Measurements from ENCODE around the gene AVPR2. TPM values are rescaled to one million over a fixed set of nuclear protein-coding genes. Genes with fewer than 3 reads are reported as not detected.

Gene AVPR2
- total and polyA plus RNA-seq, 9 of the 15 experiments (the other 6 are each of a cell fraction or from before 2014, with no cell fraction given) = not detected

DNA sequence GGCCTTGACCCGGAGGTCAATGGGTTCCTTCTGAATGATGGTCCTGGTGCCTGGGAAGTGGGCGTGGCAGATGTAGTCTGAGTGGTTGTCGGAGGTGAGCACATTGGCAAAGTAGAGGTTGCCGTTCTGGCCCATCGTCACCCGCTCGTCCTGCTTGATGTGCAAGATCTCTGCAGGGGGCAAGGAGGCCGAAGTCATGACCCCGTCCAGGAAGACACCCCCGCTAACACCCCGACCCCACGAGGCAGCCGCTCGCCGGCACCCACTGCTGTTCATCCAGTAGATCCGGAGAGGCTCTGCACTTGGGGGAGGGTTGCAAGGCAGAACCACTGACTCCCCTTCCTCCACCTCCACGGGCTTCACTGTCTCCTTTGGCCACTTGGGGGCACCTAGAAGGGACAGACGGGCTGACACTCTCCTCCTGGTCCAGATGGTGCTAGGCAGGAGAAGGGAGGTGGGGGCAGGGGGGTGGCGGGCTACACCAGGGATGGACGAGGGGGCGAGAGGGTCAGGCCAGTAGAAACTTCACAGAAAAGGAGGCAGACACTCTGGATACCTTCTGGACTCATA is 33.6 kb upstream of the AVPR2 start:
- DNase-seq (ENCODE audit: extremely low read depth in 1 of 4, low spot score in 3 of 4) (peak in 3 of 4 experiments; percentile 43 to 51 (median 49)), FAIRE-seq (no peak), ATAC-seq (peak; percentile 74)
- no TSS peak for BruUV-seq (replicated peaks)
- no peak overlapping the region for H3K27ac ChIP-seq (ENCODE audit: extremely low read depth, low read depth, low read length)
- no peaks in the 10 kb centered on the region for H3K79me2 ChIP-seq (ENCODE audit: control insufficient read depth, insufficient read depth, low read length)
- no peak overlapping the region for H3K4me2 ChIP-seq (ENCODE audit: insufficient read depth, low read length)
- no peak overlapping the region for H2AFZ ChIP-seq (ENCODE audit: low read depth, low read length)
- TF ChIP-seq, protein P1, sequence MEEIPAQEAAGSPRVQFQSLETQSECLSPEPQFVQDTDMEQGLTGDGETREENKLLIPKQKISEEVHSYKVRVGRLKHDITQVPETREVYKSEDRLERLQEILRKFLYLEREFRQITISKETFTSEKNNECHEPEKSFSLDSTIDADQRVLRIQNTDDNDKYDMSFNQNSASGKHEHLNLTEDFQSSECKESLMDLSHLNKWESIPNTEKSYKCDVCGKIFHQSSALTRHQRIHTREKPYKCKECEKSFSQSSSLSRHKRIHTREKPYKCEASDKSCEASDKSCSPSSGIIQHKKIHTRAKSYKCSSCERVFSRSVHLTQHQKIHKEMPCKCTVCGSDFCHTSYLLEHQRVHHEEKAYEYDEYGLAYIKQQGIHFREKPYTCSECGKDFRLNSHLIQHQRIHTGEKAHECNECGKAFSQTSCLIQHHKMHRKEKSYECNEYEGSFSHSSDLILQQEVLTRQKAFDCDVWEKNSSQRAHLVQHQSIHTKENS (CRISPR knock-in tag; IDR thresholded peaks at IDR 0.05) = no peak
- TF ChIP-seq CCNT2 (IDR thresholded peaks at IDR 0.05; ENCODE audit: borderline replicate concordance, extremely low read depth, insufficient read length, low read depth, low read length) (no peak), RAD21 (CRISPR knock-in tag; conservative IDR thresholded peaks at IDR 0.05 in 1 of 2, IDR thresholded peaks at IDR 0.05 in 1 of 2) (0 out of 4 replicates have a peak, but pooled peaks of 1 of the 2 experiments have one; percentile 4), PCBP1 (IDR thresholded peaks at IDR 0.05; ENCODE audit: low read depth, low read length, poor library complexity, severe bottlenecking) (no peak), BCOR (IDR thresholded peaks at IDR 0.05) (no peak), CREBBP (IDR thresholded peaks at IDR 0.05; ENCODE audit: low read depth, low read length) (no peak), ESRRB (CRISPR knock-in tag; IDR thresholded peaks at IDR 0.05; ENCODE audit: borderline replicate concordance) (no peak)
- TF ChIP-seq, protein P2, sequence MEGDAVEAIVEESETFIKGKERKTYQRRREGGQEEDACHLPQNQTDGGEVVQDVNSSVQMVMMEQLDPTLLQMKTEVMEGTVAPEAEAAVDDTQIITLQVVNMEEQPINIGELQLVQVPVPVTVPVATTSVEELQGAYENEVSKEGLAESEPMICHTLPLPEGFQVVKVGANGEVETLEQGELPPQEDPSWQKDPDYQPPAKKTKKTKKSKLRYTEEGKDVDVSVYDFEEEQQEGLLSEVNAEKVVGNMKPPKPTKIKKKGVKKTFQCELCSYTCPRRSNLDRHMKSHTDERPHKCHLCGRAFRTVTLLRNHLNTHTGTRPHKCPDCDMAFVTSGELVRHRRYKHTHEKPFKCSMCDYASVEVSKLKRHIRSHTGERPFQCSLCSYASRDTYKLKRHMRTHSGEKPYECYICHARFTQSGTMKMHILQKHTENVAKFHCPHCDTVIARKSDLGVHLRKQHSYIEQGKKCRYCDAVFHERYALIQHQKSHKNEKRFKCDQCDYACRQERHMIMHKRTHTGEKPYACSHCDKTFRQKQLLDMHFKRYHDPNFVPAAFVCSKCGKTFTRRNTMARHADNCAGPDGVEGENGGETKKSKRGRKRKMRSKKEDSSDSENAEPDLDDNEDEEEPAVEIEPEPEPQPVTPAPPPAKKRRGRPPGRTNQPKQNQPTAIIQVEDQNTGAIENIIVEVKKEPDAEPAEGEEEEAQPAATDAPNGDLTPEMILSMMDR (IDR thresholded peaks at IDR 0.05 in 2 of 3, conservative IDR thresholded peaks at IDR 0.05 in 1 of 3; ENCODE audit: insufficient read depth in 2 of 3, low read depth in 1 of 3, low read length in 3 of 3) = peak in 2 of 3 experiments; percentile 26 to 42; a peak in 2 of 6 replicates
- TF ChIP-seq, protein P3, sequence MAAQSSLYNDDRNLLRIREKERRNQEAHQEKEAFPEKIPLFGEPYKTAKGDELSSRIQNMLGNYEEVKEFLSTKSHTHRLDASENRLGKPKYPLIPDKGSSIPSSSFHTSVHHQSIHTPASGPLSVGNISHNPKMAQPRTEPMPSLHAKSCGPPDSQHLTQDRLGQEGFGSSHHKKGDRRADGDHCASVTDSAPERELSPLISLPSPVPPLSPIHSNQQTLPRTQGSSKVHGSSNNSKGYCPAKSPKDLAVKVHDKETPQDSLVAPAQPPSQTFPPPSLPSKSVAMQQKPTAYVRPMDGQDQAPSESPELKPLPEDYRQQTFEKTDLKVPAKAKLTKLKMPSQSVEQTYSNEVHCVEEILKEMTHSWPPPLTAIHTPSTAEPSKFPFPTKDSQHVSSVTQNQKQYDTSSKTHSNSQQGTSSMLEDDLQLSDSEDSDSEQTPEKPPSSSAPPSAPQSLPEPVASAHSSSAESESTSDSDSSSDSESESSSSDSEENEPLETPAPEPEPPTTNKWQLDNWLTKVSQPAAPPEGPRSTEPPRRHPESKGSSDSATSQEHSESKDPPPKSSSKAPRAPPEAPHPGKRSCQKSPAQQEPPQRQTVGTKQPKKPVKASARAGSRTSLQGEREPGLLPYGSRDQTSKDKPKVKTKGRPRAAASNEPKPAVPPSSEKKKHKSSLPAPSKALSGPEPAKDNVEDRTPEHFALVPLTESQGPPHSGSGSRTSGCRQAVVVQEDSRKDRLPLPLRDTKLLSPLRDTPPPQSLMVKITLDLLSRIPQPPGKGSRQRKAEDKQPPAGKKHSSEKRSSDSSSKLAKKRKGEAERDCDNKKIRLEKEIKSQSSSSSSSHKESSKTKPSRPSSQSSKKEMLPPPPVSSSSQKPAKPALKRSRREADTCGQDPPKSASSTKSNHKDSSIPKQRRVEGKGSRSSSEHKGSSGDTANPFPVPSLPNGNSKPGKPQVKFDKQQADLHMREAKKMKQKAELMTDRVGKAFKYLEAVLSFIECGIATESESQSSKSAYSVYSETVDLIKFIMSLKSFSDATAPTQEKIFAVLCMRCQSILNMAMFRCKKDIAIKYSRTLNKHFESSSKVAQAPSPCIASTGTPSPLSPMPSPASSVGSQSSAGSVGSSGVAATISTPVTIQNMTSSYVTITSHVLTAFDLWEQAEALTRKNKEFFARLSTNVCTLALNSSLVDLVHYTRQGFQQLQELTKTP (IDR thresholded peaks at IDR 0.05; ENCODE audit: low read depth in 1 of 2, partially characterized antibody in 2 of 2) = no peak
- WGBS (ENCODE audit: insufficient coverage, low coverage, missing lambda C conversion rate) = under 1% methylated on average over 13 of the region's 21 CpGs
- in situ Hi-C loops (cut with MboI) (no loop called here), intact Hi-C loops (cut with micrococcal nuclease) (no loop called here)
- CTCF ChIA-PET (ENCODE audit: low intra/inter-chr PET ratio) = no interaction called here
- H4K20me1 ChIP-seq (replicated peaks; ENCODE audit: control insufficient read depth, insufficient read depth, low read length) = 0 out of 2 replicates have a peak, but pooled peaks cover 20% of the 10 kb centered on the region
- H3K9ac ChIP-seq (ENCODE audit: insufficient read depth in 1 of 2, low read depth in 2 of 2, low read length in 2 of 2) = no peak overlapping the region
- POLR2A ChIA-PET = no interaction called here
- H3K9me3 ChIP-seq (replicated peaks; ENCODE audit: control insufficient read depth, insufficient read depth, low read depth, low read length) = no peaks in the 10 kb centered on the region
- H3K27me3 ChIP-seq (ENCODE audit: control insufficient read depth in 2 of 2, insufficient read depth in 2 of 2, low read length in 2 of 2) = peaks cover 3 to 67% of the 10 kb centered on the region in 2 experiments; a peak in 3 of 5 replicates
- no peak overlapping the region for H3K4me3 ChIP-seq
- H3K36me3 ChIP-seq (ENCODE audit: control insufficient read depth, insufficient read depth, low read length) = no peaks in the 10 kb centered on the region
- no peaks in the 10 kb centered on the region for H3K9me1 ChIP-seq (ENCODE audit: control insufficient read depth, insufficient read depth, low read length)
- peaks cover 0 to 22% of the 10 kb centered on the region in 2 experiments; a peak in 2 of 5 replicates for H3K4me1 ChIP-seq (replicated peaks in 1 of 2; ENCODE audit: control insufficient read depth in 2 of 2, insufficient read depth in 2 of 2, low read length in 2 of 2)

All from K562 (cell line).